Uterus (tissue), 2 donors: Measurements from ENCODE around the gene MTCL1.

Source experiments
- POLR2A ChIP-seq, 2 donors: fragments of 450-650 bp; IDR thresholded peaks; one replicate each; pipeline ENCODE4 v1.6.1; 2016; ENCODE audit warnings: antibody characterized with exemption in 2 of 2, mild to moderate bottlenecking in 1 of 2, moderate library complexity in 1 of 2
- TF ChIP-seq, protein P1 (sequence below), 4 experiments: fragments of 200-600 bp in 2 of 4; fragments of 450-650 bp in 2 of 4; sonication (generic) in 2 of 4; IDR thresholded peaks; one replicate each; pipeline ENCODE4 v1.5.1; 2016 to 2019; ENCODE audit warnings: antibody characterized with exemption in 4 of 4, mild to moderate bottlenecking in 2 of 4, moderate library complexity in 1 of 4

- TF ChIP-seq, protein P1, sequence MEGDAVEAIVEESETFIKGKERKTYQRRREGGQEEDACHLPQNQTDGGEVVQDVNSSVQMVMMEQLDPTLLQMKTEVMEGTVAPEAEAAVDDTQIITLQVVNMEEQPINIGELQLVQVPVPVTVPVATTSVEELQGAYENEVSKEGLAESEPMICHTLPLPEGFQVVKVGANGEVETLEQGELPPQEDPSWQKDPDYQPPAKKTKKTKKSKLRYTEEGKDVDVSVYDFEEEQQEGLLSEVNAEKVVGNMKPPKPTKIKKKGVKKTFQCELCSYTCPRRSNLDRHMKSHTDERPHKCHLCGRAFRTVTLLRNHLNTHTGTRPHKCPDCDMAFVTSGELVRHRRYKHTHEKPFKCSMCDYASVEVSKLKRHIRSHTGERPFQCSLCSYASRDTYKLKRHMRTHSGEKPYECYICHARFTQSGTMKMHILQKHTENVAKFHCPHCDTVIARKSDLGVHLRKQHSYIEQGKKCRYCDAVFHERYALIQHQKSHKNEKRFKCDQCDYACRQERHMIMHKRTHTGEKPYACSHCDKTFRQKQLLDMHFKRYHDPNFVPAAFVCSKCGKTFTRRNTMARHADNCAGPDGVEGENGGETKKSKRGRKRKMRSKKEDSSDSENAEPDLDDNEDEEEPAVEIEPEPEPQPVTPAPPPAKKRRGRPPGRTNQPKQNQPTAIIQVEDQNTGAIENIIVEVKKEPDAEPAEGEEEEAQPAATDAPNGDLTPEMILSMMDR (IDR thresholded peaks at IDR 0.05): no peak
- TF ChIP-seq POLR2A (IDR thresholded peaks at IDR 0.05): no peak
These were observed 130.2 kb downstream of the MTCL1 start for GRCh38 chr18:8835521-8835953.
